Activated CD4-positive, CD25-positive, alpha-beta regulatory T cell treated with anti-CD3 and anti-CD28 coated beads, Interleukin-2, amount 50 U/mL, for 72 hours (primary cell): ENCODE results near the gene PDE4B.

Experiments
- DNase-seq: peaks from one replicate; pipeline ENCODE4 v3.0.0; 2021

The PDE4B gene

DNA sequence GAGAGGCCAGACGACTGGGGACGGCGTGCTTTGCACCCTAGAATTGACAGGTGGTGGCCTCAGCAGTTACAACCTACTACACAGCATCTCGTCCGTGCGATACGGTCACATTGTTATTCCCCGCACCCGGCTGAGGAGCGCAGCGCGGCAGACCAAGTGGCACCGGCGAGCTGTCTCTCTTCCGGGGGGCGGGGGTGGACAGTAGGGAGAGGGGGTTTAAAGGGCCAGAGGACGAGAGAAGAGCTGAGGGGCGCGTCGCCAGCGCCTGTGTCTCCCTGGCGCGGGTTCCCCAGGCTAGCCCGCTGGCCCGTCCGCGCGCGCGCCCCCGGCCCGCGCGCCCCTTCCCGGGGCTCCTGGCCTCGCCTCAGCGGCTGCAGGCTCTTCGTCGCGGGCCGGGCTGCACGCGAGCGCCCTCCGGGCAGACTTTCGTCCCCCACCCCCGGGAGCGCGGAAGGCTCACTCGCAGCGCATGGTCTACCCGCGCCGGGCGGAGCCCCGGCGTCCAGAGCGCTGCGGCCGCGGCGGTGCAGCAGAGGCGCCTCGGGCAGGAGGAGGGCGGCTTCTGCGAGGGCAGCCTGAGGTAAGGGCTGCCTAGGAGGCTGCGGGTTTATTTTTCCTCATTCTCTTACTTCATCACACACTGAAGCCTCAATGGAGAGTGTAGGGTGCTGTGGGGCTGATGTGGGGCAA lies at the start of gene PDE4B:
Gene PDE4B (plus strand): TSS at position 227 of the 690 bp plus-strand sequence.
- no peak for DNase-seq

DNA sequence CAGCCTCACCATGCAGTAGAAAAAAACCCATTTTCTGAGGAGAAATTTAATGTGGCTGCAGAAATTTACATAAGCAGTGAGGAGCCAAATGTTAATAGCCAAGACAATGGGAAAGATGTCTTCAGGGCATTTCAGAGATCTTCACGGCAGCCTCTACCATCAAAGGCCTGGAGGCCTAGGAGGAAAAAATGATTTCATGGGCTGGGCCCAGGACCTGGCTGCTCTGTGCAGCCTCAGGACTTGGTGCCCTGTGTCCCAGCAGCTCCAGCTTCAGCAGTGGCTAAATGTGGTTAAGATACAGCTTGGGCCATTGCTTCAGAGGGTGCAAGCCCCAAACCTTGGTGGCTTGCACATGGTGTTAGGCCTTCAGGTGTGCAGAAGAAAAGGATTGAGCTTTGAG lies 48.0 kb upstream of the PDE4B start:
- no peak for DNase-seq

DNA sequence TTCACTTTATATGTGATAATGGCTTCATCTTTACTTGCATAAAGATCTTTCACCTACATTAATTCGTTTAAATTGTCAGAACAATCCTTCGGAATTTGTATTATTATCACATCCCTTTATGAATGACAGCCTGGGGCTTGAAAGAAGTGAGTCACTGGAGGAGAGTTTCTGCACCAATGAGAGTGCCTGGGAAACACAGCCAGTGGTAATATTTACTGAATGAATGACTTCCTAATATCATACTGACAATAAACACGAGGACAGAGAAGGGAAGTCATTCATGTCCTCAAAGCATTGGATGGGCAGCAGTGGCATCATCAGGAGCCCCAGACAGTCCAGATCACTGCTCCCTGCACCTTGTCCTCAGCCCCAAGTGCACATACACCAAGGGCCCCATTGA lies 40.7 kb upstream of the PDE4B start:
- DNase-seq, result no peak

DNA sequence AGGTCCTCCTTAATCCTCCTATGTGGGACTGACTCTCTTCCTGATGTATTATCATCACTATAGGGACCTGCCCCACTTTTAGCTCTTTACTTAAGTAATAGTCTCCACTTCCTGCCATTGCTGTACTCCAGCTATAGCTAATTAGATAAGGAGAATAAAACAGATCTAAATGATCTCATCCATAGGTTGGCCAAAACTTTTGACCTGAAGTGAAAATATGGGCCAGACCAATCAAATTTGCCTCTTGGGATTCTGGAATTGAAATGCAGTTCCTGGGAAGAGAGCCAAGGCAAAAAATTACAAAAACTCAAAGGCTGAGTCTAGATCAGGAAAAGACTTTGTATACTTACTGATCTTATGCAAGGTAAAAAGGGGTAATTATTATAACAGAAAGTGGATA lies 36.1 kb upstream of the PDE4B start:
- no peak for DNase-seq

DNA sequence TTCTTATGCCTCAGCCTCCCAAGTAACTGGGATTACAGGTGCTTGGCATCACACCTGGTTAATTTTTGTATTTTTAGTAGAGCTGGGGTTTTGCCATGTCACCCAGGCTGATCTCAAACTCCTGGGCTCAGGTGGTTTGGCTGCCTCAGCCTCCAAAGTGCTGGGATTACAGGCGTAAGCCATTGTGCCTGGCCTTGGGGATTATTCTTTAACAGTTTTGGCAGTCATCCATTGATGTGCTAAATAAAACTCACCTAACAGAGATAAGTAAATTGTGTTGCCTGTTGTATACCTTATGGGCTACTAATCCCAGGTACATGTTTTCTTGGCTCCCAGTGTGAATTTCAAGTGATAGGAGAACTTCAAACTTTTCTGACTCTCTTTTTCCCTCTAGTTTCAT lies 35.2 kb upstream of the PDE4B start:
- DNase-seq, result no peak

DNA sequence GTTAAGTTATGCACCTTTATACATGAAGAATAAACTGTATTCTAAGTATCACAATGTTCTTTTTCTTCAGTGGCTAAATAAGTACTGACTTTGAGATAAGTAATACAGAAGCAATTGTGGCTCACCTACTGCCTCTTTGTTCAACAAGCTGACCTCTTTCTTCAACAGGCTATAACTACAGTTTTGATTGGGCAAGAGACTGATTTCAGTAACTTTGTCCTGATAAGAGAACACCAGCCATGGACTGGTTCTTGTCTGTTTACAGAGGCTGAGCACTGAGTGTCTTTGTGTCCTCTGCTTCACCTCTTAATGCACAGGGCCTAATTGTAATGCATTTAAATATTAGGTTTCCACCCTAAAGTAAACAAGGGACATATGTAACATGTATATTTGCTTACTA lies 34.6 kb upstream of the PDE4B start:
- no peak for DNase-seq

DNA sequence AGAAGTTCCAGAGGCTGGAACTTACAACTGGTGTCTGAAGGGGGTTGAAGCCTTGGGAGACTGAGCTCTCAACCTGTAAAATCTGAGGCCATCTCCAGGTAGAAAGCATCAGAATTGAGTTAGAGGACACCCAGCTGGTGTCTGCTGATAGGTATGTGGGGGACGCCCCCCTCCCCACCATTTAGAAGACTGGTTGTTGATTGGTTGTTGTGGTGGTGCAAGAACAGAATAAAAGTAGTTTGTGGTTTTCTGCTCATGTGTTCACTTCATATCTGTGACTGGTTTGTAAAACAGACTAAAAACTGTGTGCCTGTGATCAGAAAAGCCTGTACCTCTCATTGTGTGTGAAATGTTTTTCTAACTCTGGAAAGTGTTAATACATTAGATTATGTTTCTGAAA lies 33.2 kb upstream of the PDE4B start:
- DNase-seq, result no peak

DNA sequence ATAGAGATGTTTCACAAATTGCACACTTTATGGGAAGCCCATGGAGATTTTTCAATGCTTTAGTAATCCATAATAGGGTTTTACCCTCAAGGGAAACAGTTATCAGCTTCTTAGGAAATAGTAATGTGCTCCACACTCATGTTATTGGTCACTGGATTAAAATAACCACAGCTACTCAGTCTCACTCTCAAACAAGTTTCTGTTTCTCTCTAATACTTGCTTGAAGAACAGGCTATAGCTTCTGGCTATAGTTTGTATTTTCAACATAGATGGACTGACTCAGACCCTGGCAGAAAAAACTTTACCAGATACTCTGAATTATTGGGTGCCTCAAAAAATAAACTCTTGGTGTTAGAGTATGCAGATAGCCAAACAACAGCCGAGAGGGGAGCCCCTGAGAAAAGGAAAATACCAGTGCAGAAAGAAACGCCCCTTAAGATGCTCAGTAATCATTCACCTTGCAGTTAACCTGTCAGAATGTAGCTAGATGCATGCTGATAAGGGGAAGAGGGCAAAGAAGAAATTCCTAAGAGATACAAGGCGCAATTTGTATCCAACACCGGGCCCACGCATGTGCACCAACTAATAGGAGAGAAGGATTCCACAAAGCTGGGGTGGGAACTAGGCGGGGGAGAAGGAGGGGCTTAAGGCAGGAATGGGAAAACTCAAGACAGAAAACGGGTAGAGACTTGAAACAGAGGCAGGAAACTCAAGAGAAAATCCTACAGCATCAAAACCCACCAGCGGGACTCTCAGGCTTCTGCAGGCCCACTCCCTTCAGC lies 30.4 kb upstream of the PDE4B start:
- no peak for DNase-seq

DNA sequence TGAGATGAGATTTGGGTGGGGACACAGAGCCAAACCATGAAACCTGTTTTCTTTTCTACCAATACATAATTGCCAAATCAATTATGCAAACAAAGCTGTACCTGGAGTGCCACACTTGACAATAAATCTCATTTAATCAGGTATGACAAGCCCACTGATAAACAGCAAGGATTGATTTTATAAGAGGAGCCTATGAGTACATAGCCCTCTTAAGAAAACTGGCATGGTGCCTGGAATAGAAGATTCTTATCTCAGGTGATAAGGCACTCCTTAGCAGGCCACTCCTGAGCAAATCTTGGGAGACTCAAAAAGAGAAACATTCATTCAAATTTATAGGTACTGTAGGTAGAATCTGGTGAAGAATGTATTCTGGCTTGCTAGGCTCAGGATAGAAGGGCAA lies 28.6 kb upstream of the PDE4B start:
- DNase-seq, result no peak

DNA sequence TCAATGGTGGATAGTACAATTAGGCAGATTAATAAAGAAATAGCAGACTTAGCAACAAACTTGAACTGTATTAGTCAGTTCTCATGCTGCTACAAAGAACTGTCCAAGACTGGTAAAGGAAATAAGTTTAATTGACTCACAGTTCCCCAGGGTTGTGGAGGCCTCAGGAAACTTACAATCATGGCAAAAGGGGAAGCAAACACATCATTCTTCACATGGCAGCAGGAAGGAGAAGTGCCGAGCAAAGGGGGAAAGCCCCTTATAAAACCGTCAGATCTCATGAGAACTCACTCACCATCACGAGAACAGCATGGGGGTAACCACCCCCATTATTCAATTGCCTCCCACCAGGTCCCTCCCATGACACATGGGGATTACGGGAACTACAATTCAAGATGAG lies 27.1 kb upstream of the PDE4B start:
- DNase-seq, result no peak

DNA sequence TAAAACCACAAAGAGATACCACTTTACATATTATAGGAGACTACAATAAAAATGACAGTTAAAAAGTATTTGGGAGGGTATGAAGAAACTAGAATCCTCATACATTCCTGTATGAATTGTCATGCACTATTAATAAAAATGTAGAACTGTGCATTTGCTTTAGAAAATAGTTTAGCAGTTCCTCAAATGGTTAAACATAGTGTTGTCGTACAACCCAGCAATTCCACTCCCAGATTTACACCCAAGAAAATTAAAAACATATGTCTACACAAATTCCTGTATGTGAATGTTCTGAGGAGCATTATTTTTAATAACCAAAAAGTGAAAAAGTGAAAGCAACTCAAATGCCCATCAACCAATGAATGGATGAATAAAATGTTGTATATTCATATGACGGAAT lies 23.1 kb upstream of the PDE4B start:
- DNase-seq, result no peak

DNA sequence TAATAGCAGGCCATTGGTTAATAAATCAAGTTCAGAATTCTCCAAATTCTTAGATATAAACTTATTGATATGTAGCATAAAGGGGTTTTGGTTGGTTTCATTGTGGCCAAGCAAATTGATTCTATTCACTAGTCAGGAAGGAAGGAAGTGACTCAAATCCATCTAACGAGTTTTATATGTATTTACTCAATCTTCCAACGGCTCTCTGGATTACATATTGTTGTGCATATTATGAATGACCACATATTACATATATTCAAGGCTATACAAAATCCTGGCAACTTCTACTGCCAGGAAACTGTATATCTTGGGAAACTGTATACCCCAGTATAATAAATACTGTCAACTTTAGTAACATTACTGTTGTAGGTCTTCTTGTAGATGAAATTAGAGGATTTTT lies 20.1 kb upstream of the PDE4B start:
- DNase-seq, result no peak

DNA sequence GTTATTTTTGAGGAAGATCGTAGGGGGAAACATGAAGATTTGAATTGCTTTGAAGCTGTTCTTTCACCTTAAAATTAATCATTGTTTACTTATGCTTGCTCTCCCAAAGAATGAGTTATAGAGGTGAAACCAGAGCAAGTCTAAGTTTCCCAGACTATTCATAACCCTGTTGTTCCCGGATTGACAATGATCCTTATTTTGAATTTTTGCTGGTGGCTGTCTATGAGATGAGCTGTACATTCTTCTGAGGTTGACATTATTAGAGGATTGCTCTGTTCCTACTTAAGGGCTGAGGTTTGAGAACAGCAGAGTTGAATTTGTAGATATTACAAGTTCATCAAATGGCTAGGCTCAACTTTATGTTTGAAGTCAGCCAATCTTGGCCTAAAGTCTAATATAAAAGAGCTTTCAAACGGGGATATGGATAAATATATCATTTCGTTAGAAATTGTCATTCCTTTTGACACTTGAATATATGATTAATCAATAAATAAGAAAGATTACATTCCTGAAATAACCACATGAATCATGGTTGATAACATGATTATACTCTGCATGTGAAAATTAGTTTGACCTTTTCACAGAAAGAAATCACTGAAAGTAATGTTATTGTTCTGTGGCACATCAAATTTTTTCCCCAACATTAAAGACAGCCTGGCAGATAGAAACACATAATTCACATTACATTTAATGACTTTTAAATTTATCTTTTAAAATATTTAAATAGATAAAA lies 19.1 kb upstream of the PDE4B start:
- DNase-seq, result no peak

DNA sequence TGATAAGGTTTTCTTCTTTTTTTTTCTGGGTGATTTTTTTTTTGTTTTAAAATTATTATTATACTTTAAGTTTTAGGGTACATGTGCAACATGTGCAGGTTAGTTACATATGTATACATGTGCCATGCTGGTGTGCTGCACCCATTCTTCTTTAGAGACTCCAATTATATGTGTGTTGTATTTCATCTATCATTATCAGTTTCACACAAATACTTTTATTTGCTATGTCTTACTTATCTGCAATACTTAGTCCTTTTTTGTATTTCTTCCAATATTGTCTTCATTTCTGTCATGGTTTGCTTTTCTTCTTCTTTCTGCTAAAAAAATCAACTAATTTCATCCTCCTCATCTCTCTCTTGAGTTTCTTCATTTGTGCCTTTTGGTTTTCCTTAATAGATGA lies 3.9 kb upstream of the PDE4B start:
- no peak for DNase-seq

DNA sequence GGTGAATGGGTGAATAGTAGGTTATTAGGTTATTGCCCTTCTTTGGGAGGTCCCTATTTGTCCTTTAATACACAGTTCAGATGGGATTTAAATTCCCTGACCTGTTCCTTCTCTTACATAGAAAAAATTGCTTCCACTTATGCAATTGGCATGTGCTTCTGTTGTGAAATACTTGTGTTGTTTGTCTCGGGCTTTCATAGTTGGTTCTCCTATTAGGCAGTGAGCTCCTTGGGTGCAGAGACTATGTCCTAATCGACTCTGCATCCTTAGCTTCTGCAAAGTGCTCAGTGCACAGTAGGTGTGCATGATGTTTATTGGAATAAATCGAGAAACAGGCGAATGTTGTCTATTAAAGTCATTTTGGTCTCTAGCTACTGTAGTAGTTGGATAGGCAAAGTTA lies 1.3 kb upstream of the PDE4B start:
- DNase-seq, result no peak

DNA sequence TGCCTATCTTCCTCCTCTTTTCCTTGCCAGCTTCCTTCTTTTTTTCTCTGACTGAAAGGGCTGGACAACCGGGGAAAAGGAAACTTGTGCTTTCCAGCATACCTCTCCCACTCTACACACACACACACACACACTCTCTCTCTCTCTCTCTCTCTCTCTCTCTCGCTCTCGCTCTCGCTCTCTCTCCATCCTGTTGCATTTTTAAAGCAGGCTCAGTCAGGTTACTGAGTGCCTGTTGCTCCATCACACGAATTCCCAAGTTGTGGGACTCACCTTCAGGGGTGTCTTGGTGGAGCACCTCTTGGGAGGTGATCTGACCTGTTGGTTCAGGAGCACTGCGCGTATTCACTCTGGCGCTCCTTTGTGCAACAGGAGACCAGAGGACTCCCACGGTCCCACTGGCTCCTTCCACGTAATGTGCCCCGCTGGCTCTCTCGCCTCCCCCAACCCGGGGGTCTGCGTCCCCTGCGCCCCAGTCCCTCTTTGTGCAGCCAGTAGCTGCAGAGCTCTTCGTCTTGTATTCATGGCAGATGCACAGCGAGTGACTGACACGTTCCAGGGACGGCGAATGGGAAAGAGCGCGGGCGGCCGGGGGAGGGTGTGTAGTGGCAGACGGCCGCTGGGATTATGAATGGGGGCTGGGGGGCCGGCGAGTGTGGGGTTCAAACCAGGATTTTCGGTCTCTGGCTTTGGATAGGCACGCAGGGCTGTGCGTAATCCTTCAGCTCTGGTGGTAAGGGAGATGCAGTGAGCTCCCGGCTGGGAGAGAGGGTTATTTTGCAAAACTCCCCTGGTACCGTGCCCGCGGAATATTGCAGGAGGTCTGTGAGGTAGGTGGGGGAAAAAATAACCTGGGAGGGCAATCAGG lies 660 bp upstream of the PDE4B start:
- DNase-seq, result no peak

DNA sequence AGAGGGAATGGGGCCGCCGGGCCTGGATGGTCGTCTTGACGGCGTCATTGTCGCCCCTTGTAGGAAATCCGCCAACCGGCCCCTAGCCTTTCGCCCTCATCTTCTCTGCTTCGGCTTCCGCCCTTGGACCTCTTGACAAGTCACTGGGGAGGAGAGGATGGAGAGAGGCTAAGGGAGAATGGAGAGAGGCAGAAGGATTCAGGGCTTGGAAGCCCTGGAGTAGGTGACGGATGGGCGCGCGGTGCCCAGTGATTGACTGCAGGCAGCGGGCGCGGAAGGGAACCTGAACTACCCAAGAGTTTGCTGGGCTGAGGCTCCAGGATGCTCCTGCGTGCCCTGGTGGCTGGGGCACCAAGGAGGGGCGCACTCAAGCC lies 651 bp downstream of the PDE4B start:
- no peak for DNase-seq

DNA sequence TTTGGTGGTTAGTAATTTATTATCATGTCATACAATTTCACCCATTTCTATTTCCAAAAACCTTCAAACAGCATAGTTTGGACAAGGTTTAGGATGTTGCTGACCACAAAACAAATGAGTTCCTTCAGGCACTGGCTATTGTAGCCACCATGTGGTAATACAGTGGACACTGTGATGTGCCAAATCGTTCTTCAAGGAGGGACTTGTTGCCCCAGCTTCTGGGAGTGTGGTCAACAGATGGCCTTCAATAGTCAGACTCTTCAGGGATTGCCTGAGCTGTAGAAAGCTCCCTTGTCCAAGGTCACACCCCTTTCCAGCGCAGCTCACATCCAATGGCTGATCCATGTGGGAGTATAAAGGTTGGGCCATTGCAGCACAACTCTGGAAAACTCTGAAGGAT lies 2.6 kb downstream of the PDE4B start:
- no peak for DNase-seq

DNA sequence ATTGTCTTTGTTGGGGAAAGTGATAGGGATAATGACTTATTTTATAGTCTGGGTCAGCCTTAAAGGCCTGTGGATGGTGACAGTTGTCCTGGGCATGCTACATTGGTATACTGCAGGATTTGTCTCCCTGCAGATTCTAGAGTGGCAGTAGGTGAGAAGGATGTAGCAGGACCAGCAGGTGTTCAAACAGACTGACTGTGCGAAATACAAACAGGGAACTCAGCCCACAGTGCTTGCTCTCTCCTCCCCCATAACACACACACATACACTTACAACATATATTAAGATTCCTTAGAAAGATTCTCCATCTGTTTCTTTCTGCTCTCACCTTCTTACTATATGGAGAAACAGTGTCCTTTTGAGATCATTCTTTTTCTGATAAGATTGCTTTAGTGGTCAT lies 6.9 kb downstream of the PDE4B start:
- DNase-seq, result no peak

DNA sequence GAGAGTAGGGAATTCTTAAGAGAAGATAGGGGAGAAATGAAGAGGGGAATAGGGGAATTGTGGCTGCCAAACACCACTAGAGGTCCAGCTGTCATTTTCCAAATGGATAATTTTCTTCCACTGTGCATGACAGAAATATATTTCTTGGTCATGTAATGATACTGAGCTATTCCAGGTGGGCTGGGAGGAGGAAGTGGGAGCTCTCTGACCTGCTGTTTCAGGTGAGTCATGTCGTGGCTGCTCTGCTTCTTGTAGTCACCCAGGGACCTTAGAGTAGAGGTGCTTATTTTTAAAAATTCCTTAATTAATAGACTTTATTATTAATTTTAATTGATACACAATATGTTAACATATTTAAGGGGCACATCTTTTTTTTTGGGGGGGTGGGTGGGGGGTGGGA lies 11.9 kb downstream of the PDE4B start:
- DNase-seq, result no peak

DNA sequence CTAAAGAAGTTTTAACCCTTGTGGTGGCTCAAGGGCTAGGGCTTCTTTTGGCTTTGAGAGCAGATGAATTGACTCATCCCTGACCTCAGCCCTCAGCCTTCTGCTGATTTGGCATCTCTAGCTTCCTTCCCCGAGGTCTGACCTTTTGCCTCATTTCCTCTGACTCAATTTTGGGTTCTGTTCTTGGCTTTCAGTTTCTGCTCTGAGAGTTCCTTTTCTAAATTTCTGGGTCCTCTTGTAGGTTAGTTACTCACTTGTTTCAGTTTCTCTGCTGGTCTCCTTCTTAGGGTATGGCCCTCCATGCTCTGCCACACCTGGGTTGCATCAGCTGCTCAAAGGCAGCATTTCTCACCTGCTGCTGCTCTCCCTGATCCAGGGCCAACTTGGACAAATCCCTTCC lies 19.4 kb downstream of the PDE4B start:
- DNase-seq, result peak; percentile 53

DNA sequence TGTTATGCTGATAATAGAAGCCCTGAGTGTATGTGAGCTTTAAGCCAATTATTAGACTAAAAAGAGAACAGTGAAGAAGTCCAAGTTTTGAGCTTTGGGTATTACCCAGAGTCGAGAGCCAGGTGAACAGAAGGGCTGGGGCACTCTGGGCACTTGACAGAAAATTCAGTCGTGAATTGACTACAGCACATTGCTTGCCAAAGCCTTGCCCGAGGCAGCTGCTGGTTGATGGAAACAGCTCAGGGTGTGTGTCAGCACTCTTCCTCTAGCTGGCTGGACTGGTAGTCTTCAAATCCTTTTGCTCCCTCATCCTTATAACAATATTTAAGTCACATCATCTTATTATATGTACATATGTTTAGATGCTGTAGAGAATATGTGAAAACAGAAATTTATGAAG lies 21.3 kb downstream of the PDE4B start:
- no peak for DNase-seq

DNA sequence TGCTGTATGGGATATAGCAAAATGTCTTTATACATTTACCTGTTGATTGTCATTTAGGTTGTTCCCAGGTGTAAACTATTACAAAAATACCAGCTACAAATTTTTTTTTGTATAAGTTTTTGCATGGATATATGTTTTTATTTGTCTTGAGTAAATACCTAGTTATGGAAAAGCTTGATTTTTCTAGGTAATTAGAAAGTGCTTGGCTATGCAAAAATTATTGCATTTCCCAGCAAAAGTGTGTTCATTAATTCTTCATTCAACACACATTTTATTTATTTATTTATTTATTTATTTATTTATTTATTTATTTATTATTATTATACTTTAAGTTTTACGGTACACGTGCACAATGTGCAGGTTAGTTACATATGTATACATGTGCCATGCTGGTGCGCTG lies 22.1 kb downstream of the PDE4B start:
- no peak for DNase-seq
